Liver (tissue), 9 donors: ENCODE data around the gene PAPPA2. TPM values are rescaled to one million over a fixed set of nuclear protein-coding genes. Genes with fewer than 3 reads are reported as not detected.

Experiments used
- DNase-seq: peaks from one replicate; pipeline ENCODE4 v3.0.0-alpha.2; 2017; ENCODE audit warnings: low spot score
- H3K27ac ChIP-seq, 2 donors: one replicate each; pipeline ENCODE4 v1.7.0; 2013; ENCODE audit warnings: inconsistent platforms in 2 of 2, low read length in 2 of 2, control low read depth in 1 of 2, low read depth in 1 of 2, mild to moderate bottlenecking in 1 of 2
- H3K27me3 ChIP-seq, 4 donors: one replicate each; pipeline versions ENCODE4 v1.6.1 to v1.7.0; 2013; ENCODE audit warnings: low read length in 3 of 4, inconsistent platforms in 1 of 4, mild to moderate bottlenecking in 1 of 4, moderate library complexity in 1 of 4; ENCODE audit not compliant: control insufficient read depth in 4 of 4, insufficient read depth in 4 of 4
- H3K36me3 ChIP-seq, 4 donors: one replicate each; pipeline versions ENCODE4 v1.6.1 to v1.7.0; 2013; ENCODE audit warnings: low read length in 3 of 4, mild to moderate bottlenecking in 3 of 4, low read depth in 1 of 4, moderate library complexity in 1 of 4; ENCODE audit not compliant: control insufficient read depth in 4 of 4, insufficient read depth in 3 of 4
- H3K4me1 ChIP-seq, 4 donors: one replicate each; pipeline versions ENCODE4 v1.6.1 to v1.7.0; 2013; ENCODE audit warnings: low read length in 3 of 4, mild to moderate bottlenecking in 3 of 4, moderate library complexity in 1 of 4; ENCODE audit not compliant: control insufficient read depth in 4 of 4, insufficient read depth in 4 of 4
- H3K4me3 ChIP-seq, 3 donors: one replicate each; pipeline versions ENCODE4 v1.6.1 to v1.7.0; 2013; ENCODE audit warnings: low read length in 3 of 3, control low read depth in 1 of 3, low read depth in 1 of 3, mild to moderate bottlenecking in 1 of 3
- H3K9ac ChIP-seq, 2 donors: one replicate each; pipeline ENCODE4 v1.7.0; 2013; ENCODE audit warnings: low read length in 2 of 2, mild to moderate bottlenecking in 2 of 2, moderate library complexity in 2 of 2, control low read depth in 1 of 2, low read depth in 1 of 2
- H3K9me3 ChIP-seq, 4 donors: one replicate each; pipeline versions ENCODE4 v1.6.1 to v1.7.0; 2013; ENCODE audit warnings: low read length in 3 of 4; ENCODE audit not compliant: control insufficient read depth in 4 of 4
- CTCF ChIP-seq: fragments of 150-350 bp; IDR thresholded peaks from 2 replicates; pipeline ENCODE4 v1.5.1; 2017; ENCODE audit warnings: improper control_type of control experiment, low read depth, low read length; ENCODE audit not compliant: missing input control
- FOXA1 ChIP-seq: IDR thresholded peaks from 2 replicates; pipeline ENCODE4 v1.6.1; 2016; ENCODE audit warnings: antibody characterized with exemption
- FOXA2 ChIP-seq: IDR thresholded peaks from 2 replicates; pipeline ENCODE4 v1.6.1; 2016; ENCODE audit warnings: antibody characterized with exemption
- GABPA ChIP-seq, 2 donors: IDR thresholded peaks in 1 of 2; conservative IDR thresholded peaks in 1 of 2; 2 replicates each; pipeline ENCODE4 v1.6.1; 2016; ENCODE audit warnings: antibody characterized with exemption in 2 of 2, mild to moderate bottlenecking in 1 of 2, moderate library complexity in 1 of 2
- HNF4G ChIP-seq: IDR thresholded peaks from 2 replicates; pipeline ENCODE4 v1.6.1; 2016; ENCODE audit warnings: antibody characterized with exemption
- MAX ChIP-seq: IDR thresholded peaks from 2 replicates; pipeline ENCODE4 v1.6.1; 2016; ENCODE audit warnings: antibody characterized with exemption
- NR2F2 ChIP-seq: IDR thresholded peaks from 2 replicates; pipeline ENCODE4 v1.6.1; 2016; ENCODE audit warnings: antibody characterized with exemption
- RAD21 ChIP-seq, 2 donors: IDR thresholded peaks; 2 replicates each; pipeline ENCODE4 v1.6.1; 2016; ENCODE audit warnings: antibody characterized with exemption in 2 of 2, mild to moderate bottlenecking in 2 of 2
- REST ChIP-seq: IDR thresholded peaks from 2 replicates; pipeline ENCODE4 v1.6.1; 2016; ENCODE audit warnings: antibody characterized with exemption, mild to moderate bottlenecking
- RXRA ChIP-seq, 2 donors: IDR thresholded peaks; 2 replicates each; pipeline ENCODE4 v1.6.1; 2017 to 2018; ENCODE audit warnings: antibody characterized with exemption in 2 of 2, mild to moderate bottlenecking in 1 of 2
- SP1 ChIP-seq: IDR thresholded peaks from 2 replicates; pipeline ENCODE4 v1.6.1; 2018; ENCODE audit warnings: antibody characterized with exemption, mild to moderate bottlenecking
- TAF1 ChIP-seq: conservative IDR thresholded peaks from 2 replicates; pipeline ENCODE4 v1.6.1; 2016; ENCODE audit warnings: antibody characterized with exemption, mild to moderate bottlenecking
- YY1 ChIP-seq: IDR thresholded peaks from 2 replicates; pipeline ENCODE4 v1.6.1; 2016; ENCODE audit warnings: antibody characterized with exemption, mild to moderate bottlenecking
- WGBS: extraction: QIAGEN DNeasy Blood & Tissue Kit; methylation state at CpG from one replicate; pipeline ENCODE4 v1.1.7; 2013; 5-methylcytosine and 5-hydroxymethylcytosine counted together
- polyA plus RNA-seq, 2 donors: library from polyadenylated mRNA; stranded (reverse) in 1 of 2; unstranded in 1 of 2; fragments of 200-250 nt in 1 of 2; fragments of >200 nt in 1 of 2; fragmentation: Nextera tagmentation in 1 of 2; extraction: Ambion mirVana in 1 of 2; gene quantifications; one replicate each; pipeline versions ENCODE4 v1.2.1 to v1.2.3, GENCODE V29; 2013 to 2015
- total RNA-seq, 2 donors: library from RNA; depleted of rRNA; stranded (reverse); fragments of >200 nt; gene quantifications; one replicate each; pipeline ENCODE4 v1.2.3, GENCODE V29; 2014
- TF ChIP-seq, protein P1 (sequence below): IDR thresholded peaks from 2 replicates; pipeline ENCODE4 v1.6.1; 2016; ENCODE audit warnings: antibody characterized with exemption
- donor health status: healthy.
- donor health status: healthy.
- donor health status: healthy.
- donor health status: healthy.
- donor health status: healthy.

Gene PAPPA2
- total and polyA plus RNA-seq, 4 donors: 0.19 to 27.2 (median 13.4) TPM

GRCh38 chr1:176869577-176869976 lies 406.6 kb downstream of the PAPPA2 start:
- 82% methylated on average over 4 of the region's 4 CpGs for WGBS
- no peaks in the 10 kb centered on the region for H3K27me3 ChIP-seq
- TF ChIP-seq YY1 (no peak), NR2F2 (no peak), FOXA2 (no peak), REST (no peak), TAF1 (no peak), GABPA (IDR thresholded peaks at IDR 0.05 in 1 of 2, conservative IDR thresholded peaks at IDR 0.05 in 1 of 2) (no peak), FOXA1 (no peak), SP1 (no peak), RXRA (IDR thresholded peaks at IDR 0.05) (no peak), HNF4G (no peak), MAX (no peak), RAD21 (IDR thresholded peaks at IDR 0.05) (no peak)
- TF ChIP-seq, protein P1, sequence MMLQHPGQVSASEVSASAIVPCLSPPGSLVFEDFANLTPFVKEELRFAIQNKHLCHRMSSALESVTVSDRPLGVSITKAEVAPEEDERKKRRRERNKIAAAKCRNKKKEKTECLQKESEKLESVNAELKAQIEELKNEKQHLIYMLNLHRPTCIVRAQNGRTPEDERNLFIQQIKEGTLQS: no peak
- no peak for DNase-seq
- H3K9me3 ChIP-seq: no peaks in the 10 kb centered on the region
- H3K27ac ChIP-seq: no peak overlapping the region
- no peak overlapping the region for H3K4me3 ChIP-seq
- H3K36me3 ChIP-seq: no peaks in the 10 kb centered on the region
- H3K4me1 ChIP-seq: no peaks in the 10 kb centered on the region
- H3K9ac ChIP-seq: no peak overlapping the region

DNA sequence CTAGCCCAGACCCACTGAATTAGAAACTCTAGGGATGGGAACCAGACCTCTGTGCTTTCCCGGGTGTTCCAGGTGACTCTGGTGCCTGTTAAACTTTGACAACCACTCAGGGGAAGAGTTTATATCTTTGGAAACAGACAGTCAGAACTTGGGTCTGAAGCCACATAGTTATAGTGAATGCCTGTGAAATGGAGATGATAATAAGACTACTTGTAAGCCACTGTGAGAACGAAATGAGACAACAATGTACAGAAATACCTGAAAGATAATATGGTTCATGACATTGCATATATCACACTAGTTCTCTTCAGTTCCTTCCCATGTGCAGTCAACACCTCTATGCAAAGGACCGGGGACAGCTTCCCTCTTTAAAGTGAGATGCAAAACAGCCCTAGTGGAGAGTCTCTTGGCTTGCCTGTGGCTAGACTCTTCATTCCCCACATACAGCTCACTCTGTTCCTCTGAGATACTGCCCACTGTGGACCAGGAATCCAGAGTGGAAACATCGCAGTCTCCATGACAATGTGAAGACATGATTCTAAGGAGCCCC lies 414.1 kb downstream of the PAPPA2 start:
- 82% methylated on average over 4 of the region's 4 CpGs for WGBS
- TF ChIP-seq YY1 (no peak), CTCF (no peak), RXRA (IDR thresholded peaks at IDR 0.05) (no peak), NR2F2 (no peak)

More for the DNA sequence above, 414.1 kb downstream of the PAPPA2 start:
- H3K9me3 ChIP-seq: no peaks in the 10 kb centered on the region
- no peak overlapping the region for H3K4me3 ChIP-seq
- H3K27me3 ChIP-seq: no peaks in the 10 kb centered on the region
- no peak for DNase-seq
- H3K4me1 ChIP-seq: no peaks in the 10 kb centered on the region
- no peaks in the 10 kb centered on the region for H3K36me3 ChIP-seq
- H3K27ac ChIP-seq: no peak overlapping the region
- H3K9ac ChIP-seq: no peak overlapping the region
